Measurements from ENCODE around the gene ST8SIA4.
"Not testable (repeated sequence)": the region's sequence is repeated elsewhere in the genome, so short reads cannot be mapped to it uniquely, and the experiment has no call there.

Gene ST8SIA4

DNA sequence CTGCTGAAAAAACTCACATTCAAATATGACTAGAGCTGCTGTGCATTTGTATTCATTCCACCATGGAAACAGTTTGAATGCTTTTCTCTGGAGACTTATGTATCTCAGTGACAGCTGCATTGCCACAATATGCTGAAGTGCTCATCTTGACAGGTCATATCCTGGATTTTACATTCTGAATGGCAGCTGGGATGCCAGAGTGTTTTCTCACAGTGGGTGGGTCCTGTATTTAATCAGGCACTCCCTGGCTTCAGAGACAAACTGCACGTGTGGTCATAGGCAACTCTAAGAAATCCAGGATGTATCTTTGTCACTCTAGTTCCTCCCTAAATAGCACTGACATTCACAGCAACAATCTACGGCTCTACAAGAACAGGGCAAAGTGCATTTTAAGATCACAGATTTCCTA, 75.6 kb downstream of the ST8SIA4 start:
- DNase-seq: peak; percentile 16

DNA sequence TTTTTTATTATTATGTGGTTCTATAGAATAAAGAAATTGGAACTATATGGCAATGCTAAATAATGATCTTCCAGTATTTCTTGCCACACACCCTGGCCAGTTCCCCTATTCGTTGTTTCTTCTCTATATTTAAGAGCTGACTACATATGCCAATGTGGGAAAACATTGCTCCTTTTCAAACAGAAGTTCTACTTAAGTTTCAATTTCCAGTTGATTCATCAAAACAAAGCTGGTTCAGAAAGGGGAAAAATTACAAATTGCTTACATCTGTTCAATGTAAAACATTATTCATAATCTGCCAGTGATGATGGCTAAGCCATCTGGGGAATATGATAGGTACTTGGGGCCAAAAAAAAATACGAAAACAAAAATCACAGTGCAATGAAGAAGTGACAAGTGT, 76.9 kb downstream of the ST8SIA4 start:
- DNase-seq: peak; percentile 90

DNA sequence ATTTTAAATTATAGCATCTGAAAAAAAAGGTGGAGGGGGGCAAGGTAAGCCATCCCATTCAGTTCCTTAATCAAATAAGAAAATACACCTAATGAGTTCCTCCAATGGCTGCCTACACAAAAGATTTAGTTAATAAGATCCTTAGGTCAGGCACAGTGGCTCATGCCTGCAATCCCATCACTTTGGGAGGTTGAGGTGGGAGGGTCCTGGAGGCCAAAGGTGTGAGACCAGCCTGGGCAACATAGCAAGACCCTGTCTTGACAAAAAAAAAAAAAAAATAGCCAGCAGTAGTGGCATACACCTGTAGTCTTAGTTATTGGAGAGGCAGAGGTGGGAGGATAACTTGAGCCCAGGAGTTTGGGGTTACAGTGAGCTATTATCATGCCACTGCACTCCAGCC, 78.4 kb downstream of the ST8SIA4 start:
- DNase-seq: no peak

DNA sequence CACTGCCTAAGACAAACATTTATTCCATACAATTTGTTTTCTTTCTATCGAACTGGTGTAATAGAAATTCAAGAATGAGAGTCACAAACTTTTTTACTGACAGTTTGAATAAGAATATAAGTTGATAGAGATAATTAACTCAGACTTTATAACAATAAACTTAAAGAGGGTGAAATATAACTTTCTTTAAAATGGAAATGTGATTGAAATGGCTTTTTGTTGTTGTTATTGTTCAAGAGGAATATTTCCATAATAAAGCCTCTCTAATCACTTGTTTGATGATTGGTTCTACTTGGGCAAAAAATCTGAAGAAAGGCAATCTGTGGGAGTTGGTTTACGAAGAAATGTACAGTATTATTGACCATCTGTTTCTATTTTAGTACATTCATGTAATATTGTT, 79.3 kb downstream of the ST8SIA4 start:
- DNase-seq: no peak

DNA sequence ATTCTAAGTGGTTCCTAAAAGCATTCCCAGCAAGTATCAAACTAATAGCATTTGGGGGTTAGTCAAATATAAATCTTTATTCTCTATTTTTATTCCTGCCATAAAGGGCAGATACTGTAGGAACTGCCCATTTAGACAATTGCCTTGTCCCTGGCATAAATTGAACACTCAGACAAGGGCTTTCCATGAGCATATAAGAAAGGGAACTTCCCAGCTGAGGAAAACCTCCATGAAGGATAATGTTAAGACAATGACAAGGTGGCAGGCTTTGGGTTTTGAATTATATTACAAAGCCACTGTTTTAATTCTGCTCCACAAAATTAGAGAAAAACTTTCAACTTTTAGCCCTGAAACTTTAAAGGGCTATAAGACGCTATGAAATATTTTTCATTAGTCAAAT, 81.3 kb downstream of the ST8SIA4 start:
- DNase-seq: no peak

DNA sequence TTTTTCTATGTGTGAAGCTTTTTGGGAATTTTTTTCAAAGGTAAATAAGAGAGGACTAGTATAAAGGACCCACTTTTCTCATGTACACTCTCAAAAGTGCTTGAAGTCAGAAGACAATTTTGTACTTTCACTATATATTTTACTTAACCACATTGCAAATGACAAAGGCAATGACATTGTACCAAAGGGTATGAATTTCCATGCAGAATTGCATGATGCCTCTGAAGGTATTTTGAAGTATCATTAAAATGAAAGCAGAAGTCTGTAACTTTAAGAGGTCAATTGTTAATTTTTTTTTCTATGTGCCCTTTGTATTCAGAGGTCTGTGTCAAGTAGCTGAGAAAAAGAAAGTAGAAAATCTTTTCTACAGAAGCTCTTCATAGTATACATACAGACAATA, 84.7 kb downstream of the ST8SIA4 start:
- no peak for DNase-seq

DNA sequence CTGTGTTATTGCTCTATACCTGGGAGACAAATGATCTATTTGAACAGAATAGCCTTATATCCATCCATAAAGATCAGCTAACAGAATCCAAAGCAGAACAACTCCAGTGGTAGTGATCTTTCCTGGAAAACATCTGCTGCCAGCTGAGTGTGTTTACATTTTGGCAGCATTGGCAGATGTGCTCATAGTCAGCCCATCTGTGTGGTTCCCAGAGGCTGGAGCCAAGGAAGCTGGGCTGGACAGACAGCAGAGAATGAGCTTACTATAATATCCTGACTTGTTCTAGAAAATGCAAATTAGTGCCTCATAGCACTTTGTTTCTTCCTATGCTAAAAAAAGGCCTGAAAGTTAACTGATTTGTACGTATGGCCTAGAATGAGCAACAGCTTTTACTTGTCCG, 99.7 kb downstream of the ST8SIA4 start:
- DNase-seq: no peak

DNA sequence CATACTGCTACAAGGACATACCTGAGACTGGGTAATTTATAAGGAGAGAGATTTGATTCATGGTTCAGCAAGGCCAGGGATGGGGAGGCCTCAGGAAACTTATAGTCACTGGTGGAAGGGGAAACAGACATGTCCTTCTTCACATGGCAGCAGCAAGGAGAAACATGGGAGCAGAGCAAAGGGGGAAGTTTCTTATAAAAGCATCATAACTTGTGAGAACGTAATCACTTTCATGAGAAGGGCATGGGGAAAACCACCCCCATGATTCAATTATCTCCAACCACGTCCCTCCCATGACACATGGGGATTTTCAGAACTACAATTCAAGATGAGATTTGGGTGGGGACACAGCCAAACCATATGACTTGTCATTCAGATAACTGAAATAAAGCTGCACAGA, 100.9 kb downstream of the ST8SIA4 start:
- no peak for DNase-seq

DNA sequence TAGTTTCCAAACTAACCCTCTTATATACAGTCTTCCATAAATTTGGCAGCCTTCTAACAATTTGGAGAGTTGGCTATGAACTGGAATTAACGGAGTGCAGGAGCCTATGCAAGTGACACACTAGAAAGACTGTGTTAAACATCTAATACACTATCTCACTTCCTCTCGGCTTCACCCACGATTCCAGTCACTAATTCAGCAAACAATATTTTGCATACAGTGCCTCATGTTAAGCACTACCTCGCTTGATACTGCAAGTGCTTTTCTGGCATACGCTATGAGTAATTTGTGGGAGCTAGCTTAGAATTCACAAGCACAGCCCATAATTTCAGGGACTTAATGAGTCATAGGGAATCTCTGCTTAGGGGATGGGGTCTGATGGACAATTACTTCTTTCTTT, 102.5 kb downstream of the ST8SIA4 start:
- no peak for DNase-seq

DNA sequence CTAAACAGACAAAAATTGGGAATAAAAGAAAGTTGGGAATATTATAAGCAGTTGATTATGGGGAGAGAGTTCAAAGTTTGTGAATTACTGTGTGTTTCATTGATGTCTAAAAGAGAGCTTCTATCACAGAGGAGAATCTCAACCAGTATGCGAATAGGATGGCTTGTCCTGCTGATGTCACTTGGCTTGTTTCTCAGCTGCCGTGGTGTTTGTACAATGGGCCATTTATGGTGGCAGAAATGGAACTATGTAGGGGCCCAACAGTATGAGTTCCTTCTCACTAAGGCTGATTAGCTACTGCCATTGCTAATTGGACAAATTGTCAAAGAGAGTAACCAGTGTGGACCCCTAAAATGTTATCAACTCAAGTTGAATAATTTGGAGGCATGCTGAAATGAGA, 103.9 kb downstream of the ST8SIA4 start:
- DNase-seq: no peak

DNA sequence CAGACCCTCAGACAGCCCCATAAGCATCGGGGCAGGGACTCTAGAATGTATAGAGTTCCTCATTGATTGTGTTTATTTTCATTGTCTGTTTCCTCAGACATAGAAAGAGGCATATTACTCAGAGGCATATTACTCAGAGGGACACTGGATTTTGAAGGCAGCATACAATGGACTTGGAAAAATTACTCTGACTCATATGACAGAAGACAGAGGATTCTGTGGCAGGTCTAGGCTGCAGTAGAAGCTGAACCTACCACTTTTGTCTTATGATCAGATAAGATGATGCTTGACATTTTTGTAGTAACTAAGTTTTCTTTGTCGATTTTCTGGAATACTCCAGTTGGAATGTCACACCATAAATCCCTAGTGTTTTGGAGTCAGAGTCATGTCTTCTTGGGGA, 105.2 kb downstream of the ST8SIA4 start:
- DNase-seq: no peak

DNA sequence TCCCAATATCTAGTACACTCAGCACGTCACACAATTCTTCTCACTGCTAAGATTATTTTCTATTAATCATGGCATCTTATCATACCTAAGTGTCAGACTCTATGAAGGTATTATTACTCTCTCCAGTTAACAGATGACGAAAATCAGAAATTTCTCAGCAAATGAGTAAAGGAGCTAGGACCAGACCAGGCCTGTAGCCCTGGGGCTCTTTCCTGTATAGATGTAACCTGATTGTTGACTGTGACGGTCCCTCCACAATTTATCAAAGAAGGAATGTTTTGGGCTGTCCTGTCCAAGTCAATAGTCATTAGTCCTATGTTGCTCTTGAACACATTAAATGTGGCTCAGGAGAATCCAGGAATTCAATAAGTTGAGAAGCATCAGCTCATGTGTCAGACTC, 106.2 kb downstream of the ST8SIA4 start:
- DNase-seq: no peak

DNA sequence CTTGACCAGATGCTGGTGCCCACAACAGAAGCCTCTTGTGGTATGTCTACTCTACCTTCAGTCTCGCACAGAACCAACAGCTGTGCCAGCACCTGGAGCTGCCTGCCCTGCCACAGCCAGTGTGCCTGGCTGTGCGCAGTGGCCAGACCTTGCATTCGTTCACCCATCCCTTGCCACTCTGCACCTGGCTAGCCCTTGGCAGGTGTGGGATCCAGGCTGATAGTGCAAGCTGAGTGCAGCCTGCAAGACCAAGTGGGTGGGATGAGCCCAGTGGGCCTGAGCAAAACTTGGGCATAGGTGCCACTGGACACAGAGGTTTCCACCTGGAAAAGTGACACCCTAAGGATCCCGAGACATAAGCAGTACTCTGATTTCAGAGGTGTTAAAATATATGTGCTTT, 108.2 kb downstream of the ST8SIA4 start:
- DNase-seq: no peak

DNA sequence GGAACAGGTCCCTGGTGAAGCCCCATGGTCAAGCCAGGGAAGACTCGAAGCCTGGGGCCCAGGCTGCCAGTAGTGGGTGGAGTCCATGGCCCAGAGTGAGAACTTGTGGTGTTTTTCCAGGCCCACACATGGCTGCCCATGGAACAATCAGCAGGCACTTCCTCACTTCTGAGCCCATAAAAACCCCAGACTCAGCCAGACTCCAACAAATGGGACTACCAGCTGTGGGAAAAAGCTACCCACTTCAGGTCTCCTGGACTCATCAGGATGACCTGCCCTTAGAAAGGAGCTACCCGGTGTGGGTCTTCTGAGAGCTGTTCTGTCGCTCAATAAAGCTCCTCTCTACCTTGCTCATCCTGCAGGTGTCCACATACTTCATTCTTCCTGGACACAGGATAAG, 108.9 kb downstream of the ST8SIA4 start:
- DNase-seq: no peak

DNA sequence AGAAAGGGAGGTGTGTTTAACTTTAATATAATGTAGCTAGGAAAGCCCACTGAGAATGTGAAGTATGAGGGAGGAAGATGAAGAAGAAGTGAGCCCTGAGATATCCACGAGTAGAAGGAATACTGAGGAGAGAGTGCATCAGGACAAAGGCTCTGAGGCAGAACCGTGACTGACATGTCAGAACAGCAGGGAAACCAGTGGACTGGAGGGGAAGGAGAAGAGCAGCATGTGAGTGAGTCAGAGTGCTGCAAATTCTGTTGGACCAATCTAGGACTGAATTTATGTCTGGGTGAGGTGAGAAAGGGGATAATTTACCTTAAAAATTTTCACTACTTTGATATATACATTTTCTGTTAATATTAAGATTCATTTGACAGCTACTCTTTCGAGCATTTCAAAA, 110.3 kb downstream of the ST8SIA4 start:
- no peak for DNase-seq

DNA sequence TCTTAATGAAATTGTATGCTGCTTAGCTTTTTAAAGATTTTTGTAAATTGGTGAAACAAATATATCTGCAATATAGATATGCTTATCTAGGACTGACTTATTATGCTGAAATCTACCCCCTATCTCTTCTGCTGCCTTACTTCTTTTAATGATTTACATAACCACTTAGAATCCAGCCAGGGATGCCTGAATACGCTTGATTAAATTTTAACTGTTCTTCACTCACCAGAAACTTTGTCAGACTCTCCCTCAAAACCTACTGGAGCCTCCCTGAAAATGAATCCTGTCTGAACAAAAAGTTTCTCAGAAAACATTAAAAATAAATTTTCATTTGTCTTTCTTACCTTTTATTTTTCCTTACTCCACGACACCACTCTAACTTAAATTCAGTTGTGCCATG, 111.7 kb downstream of the ST8SIA4 start:
- DNase-seq: no peak

DNA sequence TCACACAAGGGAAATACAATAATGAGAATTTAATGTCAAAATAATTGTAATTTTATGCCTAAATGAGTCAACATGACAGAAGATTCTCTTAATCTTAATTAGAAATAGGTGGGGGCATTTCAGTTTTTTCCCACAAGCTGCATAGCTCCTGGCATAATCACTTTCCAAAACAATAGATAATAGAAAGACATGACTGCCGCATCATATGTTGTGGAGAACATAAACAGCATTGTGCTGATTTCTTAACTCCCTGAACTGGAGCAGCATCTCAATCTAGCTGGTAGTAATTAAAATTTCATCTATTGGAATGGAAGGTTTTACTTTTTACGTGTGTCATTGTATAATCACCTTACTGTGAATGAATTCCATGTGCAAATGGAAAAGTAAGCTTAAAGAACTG, 112.1 kb downstream of the ST8SIA4 start:
- DNase-seq: no peak

DNA sequence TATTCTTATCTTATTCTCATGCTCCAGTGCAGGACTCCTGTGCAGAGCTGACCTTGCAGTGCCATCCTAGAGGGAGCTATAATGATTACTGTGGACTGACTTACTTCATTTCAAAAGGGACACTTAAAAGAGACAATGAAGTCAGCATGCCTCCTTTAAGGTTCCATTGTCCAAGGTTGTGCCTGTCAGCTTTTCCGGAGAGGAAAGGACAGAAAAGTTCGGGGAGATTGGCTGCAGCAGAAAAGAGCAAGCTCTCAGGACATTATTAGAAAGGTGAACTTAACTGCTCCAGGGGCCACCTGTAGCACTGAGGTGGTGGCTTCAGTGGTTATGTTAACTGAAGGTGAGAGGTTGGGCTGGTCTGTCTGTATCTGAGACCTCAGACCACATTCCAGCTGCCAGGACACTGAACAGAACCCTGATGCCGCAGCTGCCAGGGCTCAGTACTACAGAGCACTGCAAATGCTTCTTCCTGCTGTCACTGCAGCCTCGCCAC, 112.9 kb downstream of the ST8SIA4 start:
- DNase-seq: peak; percentile 62

DNA sequence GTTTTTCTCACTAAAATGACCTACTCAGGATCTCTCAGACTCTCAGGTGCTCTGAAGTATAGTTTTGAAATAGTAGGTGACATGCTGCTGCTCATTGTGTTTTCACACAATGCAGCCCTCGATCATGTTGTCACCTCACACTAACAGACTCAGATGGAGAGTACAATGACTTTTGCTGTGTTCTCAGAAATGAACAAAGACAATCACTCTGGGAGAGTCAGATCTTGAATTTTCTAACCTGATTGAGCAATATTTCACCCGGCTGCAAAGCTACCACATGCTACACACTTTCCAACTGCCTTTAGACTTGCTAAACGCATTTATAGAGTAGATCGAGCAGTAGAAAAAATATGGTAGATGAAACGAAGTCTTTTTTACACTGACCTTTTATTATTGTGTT, 113.4 kb downstream of the ST8SIA4 start:
- DNase-seq: peak; percentile 64

DNA sequence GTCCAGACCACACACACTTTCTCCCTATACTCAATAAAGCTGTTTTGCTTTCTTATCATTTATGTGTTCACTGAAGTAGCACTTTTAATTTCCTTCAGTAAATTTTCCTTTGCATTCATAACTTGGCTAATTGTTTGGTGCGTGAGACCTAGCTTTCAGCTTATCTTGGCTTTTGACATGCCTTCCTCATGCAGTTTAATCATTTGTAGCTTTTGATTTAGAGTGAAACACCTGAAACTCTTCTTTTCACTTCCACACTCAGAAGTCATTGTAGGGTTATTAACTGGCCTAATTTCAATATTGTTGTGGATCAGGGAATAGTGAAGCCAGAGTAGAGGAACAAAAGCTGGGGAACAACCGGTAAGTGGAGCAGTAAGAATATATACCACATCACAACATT, 114.7 kb downstream of the ST8SIA4 start:
- DNase-seq: no peak

DNA sequence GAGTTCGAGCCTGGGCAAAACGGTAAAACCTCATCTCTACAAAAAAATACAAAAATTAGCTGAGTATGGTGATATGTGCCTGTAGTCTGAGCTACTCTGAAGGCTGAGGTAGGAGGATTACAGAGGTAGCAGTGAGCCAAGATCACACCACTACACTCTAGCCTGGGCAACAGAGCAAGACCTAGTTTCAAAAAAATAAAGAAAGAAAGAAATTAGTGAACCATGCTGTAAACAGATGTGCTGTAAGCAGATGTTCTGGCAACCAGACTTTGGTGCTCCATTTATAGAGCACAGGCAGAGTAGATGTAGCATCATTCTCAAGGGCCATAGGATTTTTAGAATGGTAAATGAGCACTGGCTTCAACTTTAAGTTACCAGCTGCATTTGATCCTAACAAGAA, 115.4 kb downstream of the ST8SIA4 start:
- DNase-seq: no peak

DNA sequence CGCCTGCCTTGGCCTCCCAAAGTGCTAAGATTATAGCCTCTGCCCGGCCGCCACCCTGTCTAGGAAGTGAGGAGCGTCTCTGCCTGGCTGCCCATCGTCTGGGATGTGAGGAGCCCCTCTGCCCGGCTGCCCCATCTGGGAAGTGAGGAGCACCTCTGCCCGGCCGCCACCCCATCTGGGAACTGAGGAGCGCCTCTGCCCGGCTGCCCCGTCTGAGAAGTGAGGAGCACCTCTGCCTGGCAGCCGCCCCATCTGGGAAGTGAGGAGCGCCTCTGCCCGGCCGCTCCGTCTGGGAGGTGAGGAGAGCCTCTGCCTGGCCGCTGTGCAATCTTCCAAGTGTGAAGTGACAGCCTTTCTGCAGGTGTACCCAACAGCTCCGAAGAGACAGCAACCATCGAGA, 117.5 kb downstream of the ST8SIA4 start:
- not testable (repeated sequence) for DNase-seq

DNA sequence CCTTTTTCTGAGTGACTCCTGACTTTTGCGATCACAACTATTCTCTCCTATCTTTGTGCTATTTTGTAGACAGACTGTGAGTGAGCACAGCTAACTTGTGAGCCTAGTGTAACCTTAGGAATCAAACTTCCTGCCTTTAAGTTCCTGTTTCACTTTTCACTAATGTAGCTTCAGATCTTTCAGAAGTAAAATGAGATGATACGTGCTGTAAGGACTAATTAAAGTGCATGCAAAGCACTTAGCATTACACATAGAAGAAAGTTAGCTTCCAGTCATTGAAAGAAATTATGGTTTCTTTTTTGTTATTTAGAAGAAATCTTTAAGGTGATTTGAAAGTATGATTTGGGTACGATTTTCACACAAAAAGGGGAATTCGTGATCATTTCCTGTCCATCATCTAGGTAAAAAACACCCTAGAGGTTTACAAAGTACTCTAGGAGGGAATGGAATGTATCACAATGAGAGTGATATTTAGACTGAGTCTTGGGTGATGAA, 122.7 kb downstream of the ST8SIA4 start:
- peak; percentile 88 for DNase-seq

DNA sequence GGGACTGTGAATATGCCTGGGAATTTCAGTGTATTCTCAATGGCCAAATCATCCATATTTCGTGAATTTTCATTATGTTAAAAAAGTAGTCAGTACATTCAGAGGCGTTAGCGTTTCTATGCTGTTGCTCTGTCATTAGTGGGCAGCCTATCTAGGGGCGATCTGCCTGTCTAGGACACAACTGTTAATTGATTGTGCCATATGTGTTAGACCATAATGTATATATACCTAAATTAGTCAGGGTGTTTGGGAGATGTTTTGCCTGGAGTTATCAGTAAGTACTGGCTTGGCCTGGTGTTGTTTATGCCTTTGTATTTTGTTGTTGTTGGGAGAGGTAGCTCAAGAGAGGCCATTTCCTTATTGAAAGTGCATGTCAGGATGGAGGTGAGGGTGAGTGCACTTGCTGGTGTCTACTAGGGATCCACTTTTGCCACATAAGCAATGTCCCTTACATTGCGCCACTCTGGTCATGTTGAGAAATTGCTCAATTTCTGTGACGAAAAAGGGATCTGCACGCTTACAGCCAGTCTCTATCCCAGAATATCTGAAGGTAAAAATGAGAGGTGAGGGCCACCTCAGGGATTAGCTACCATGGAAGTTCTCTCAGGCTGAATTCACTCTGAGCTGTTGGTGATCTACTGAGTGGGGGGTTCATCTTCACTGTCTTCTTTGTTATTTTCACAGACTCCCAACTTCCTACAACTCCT, 123.3 kb downstream of the ST8SIA4 start:
- DNase-seq: peak; percentile 90

DNA sequence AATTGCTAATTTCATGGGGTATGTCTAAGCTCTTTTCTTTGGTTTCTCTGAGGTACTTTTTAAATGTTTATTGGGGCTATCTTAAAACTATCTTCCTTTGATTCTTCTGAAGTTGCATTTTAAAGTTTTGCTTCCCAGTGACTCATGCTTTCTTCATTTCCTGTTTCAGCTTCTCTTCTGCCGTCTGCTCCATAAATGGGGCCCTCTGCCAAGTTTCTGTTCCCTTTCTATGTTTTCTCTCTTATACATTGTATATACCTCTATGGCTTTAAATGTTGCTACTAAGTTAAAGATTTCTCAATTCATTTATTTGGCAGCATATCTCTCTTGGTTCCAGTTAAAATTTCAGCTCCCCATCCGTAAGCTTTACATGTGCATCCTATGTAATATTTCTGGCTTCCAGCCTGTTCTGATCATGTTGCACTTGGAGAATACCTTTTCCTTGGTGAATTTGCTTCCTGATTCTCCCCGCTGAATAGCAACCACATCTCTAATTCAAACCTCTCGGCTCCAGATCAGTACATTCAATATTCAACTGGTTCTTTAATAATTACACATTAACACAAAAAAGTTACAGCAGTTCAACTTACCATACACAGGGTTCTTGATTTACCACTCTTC, 125.3 kb downstream of the ST8SIA4 start:
- DNase-seq: peak; percentile 98

Data from MV-4-11 (cell line).